NK-92 (cell line): ENCODE results near the gene CDKN2AIP.
"Not testable (repeated sequence)": the region's sequence is repeated elsewhere in the genome, so short reads cannot be mapped to it uniquely, and the experiment has no call there.

Source experiments
- DNase-seq: peaks from one replicate; lab custom pipeline; 2025; ENCODE audit not compliant: unreplicated experiment; lab: John Stamatoyannopoulos, UW

Gene CDKN2AIP

DNA sequence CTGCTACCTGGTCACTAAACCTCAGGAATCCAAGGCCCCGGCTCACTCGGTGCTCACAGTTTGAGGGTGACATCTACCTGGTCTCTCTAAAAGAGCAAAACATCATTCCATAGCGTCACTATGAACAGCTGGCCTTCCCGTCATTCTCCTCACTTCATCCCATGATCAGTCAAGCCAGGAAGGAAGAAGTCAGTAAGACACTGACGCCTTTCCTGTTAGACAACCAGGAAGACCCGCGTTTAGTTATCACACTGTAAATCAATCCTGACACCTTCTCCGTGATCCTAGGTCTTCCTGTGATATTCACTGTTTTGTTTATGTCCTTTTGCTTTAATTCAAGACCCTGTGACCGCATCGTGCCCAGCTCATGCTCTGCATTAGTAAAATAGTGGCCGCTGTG lies 31.6 kb upstream of the CDKN2AIP start:
- DNase-seq = no peak

DNA sequence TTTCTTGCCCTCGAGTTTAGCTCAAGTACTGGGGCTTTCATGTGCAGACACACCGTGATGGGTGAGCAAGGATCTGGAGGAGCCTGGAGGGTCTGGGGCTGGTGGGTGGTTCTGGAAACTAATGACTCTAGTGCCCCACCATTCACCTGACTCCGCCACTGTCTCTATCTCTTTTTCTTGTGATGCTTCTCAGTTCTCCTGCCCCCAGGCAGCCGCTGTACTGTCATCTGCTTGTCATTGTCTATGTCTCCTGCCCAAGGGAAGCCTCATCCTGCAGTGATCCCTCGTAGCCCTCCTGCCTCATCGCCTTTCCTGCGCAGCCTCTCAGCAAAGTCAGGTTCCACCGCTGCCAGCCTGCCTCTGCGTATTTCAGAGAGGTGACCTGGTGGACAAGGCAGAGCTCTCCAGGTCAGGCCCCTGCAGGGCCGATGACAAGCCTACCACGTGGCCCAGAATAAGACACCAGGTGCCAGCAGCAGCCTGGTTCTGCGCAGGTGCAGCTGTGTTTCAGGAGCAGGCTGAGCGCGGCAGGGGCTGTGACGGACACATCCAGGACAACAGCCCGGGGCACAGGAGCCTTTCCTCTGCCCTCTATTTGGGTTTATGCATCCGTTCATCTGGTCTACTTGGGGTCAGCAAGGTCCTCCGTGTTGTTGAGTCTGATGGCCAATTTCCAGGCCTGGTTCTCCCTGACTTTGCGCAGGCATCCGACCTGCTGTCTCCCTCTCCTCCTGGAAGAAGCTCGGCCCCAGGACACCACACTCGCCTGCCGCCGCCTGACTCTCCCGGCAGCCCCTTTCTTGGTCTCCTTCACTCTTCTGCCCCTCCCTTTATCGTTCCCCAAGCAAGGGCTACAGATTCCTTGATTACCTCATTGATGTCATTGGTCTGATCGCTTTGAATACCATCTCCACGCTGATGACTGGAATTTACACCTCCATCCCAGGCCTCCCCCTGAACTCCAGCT lies 30.9 kb upstream of the CDKN2AIP start:
- no peak for DNase-seq

DNA sequence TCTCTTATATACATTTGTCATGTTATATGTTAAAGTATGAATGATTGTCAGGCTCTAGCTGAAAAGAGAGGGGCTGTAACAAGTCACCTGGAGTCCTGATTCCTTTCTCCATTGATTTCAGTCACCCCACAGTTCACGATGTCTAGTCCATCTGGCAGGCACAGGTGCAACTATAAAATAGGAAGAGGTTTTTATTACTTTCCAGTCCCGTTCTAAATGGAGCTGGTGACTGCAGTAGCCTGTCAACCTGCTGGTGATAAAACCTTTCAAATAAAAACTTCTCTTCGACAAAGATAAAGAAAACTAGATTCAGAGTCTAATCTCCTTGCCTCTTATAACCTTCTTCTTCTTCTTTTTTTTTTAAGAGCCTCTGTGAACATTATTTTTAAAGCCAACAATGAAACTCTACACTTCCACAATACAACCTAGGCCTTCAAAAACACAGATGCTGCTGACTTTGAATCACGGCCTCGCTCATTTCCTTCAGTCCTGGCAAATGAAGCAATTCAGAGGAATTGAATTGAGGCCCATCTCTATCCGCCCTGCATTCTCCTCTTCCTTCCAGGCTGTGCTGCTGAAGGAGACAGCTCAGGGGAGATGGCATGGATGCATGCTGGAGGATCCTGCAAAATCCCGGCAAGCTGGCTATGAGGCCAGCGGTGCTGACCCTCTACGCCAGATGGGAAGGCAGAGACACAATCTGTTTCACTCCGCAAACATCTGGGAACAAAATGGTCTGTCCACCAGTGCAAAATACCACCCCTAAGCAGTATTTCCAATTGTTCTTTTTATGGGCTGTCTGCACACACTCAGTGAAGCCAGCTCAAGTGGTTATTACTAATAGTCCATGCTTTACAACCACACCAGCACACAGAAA lies 27.3 kb upstream of the CDKN2AIP start:
- no peak for DNase-seq

DNA sequence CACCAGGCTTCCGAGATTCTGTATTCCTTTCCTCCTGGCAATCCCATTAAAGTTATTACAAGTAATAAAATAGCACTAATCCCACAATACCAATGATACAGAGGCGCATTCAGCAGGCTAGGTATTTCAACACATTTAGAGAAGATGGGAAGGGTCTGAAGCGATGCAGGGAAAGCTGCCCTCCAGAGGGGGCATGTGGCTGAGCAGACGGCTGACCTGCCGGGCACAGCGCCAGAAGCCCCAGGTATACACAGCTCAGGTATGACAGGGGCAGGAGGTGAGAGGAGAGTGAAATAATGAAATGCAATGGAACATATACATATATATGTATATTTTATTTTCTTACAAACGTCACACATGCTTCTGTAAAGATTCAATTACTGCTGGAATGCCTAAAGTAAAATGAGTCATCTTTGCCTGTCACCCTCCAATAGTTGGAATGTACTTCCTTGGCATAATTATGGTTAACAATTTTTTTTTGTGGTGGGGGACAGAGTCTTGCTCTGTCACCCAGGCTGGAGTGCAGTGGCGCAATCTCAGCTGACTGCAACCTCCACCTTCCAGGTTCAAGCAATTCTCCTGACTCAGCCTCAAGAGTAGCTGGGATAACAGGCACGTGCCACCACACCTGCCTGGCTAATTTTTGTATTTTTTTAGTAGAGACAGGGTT lies 21.3 kb upstream of the CDKN2AIP start:
- DNase-seq = no peak

DNA sequence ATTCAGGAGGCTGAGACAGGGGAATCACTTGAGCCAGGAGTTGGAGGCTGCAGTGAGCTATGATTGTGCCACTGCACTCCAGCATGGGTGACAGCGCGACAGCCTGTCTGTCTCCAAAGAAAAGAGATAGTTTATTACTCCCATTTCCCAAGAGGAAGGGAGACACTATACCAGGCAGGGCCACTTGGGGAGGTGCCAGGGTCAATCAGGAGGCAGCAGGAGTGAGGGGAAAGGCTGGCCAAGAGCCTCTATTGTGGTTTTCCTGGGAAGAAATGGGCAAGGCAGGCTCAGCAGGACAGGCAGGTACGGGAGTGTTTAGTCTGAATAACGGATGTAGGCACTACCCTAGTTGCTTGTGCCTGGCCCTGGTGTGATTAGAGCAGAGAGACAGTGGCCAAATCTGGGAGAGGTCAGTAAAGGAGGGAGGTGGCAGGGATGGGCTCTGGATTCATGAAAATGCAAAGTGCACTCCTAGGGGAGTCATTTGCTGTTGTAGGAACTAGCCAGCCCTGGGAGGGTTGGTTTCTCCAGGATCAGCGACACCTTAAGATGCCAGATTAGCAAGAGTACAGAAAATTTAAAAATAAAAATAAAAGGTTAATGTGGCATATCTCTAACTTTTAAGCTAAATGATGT lies 20.2 kb upstream of the CDKN2AIP start:
- DNase-seq = no peak

DNA sequence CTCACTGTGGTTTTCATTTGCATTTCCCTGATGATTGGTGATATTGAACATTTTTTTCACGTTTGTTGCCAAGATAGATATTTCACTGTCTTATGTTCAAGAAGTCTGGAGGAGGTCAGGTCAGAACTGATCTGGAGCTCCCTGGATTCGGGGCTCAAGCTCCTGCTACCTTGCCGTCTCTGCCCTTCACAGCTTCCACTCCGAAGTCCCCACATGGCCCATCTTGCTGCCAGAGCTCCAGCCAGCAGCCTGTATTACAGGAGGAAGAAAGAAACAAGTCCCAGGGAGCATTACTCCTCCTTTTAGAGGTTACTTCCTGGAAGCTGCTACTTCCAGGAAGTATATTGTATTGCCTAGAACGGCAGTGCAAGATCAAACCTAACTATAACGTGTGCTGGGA lies 17.9 kb upstream of the CDKN2AIP start:
- DNase-seq = no peak

DNA sequence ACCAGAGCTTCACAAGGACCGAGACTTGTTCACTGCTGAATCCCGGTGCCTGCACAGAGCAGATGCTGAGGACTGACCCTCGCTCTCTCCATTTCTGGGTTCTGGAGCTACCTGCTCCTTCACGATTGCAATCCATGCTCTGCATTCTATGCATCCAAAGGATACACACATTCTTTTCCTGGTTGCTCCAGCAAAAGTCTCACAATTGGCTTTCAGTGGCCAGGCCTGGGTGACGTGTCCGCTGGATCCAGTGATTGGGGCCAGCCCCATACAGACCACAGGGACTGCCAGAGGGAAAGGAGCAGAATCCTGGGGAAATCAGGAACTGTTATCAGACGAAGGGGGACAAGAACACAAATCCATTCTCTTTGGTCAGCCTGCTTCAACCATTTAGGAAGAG lies 14.9 kb upstream of the CDKN2AIP start:
- no peak for DNase-seq

DNA sequence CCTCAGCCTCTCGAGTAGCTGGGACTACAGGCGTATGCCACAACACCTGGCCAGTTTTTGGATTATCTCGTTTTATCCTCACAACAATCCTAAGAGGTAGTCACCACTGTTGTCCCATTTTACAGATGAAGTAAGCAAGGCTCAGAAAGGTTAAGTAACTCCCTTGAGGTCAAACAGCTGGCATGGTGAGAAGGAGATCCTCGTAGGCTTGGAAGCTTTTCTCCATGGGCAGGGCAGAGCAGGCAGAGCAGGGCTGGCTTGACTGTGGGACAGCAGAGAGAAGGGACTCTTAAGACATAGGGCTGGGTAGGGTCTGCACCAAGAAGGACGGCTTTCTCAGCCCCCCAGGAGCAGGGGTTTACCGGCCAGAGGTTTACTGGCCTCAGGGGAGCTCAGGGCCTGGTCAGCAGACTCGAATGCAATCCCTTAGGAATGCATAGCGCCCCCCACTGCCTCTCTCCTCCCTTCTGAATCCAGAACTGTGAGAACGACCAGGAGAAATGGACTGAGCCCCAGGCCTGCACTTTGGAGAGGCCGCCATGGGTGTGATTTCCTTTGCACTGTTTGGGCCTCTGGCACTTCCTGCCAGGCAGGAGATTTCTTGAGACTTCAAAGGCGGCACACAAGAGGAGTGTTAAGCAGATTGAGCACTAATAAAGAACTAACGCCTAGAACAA lies 14.0 kb upstream of the CDKN2AIP start:
- DNase-seq = no peak

DNA sequence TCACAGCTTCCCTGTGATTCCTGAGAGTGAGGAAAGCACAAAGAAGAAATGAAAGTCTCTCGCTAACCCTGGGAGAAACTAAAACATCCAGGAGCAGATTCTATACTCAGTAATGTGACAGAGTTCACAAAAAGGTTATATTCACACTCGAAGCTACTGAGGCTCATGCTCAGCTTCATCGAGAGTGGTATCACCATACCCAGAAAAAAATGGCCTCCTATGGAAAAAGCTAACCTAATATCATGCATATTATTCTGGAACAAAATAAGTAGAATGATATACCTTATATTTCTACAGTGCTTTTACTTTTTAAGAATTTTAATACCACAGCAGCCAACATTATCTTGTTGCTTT lies 13.5 kb upstream of the CDKN2AIP start:
- DNase-seq = no peak

DNA sequence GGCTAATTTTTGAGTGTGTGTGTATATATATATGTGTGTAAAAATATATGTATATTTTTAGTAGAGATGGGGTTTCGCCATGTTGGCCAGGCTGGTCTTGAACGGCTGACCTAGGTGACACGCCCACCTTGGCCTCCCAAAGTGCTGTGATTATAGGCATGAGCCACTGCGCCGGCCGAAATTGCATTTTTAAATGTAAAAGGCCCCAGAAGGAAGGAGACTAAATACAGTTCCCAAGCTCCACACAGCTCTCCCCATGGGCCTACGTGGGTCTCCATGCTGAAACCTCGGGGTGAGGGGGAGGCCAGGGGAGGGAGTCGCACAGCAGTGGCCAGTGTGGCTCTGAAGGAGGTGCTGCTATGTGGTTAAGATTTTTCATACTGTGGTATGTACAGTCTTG lies 12.8 kb upstream of the CDKN2AIP start:
- DNase-seq = no peak

DNA sequence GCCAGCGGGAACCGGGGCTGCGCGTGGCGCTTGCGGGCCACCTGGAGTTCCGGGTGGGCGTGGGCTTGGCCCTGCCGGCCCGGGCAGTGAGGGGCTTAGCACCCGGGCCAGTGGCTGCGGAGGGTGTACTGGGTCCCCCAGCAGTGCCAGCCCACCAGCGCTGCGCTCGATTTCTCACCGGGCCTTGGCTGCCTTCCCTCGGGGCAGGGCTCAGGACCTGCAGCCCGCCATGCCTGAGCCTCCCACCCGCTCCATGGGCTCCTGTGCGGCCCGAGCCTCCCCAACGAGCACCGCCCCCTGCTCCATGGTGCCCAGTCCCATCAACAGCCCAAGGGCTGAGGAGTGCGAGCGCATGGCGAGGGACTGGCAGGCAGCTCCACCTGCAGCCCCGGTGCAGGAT lies 11.3 kb upstream of the CDKN2AIP start:
- DNase-seq = not testable (repeated sequence)

DNA sequence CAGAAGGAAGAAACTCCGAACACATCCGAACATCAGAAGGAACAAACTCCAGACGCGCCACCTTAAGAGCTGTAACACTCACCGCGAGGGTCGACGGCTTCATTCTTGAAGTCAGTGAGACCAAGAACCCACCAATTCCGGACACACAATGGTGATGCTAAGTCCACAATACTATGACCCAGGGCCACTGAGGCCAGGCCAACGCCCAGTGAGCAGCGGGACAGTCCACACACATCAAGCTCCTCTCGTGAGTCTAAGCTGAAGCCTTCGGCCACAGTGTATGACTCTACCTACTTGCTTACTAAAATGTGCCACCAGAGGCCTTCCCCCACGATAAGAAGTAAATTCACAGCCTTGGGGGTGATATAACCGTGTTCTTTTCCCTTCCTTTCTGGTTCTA lies 10.2 kb upstream of the CDKN2AIP start:
- no peak for DNase-seq

DNA sequence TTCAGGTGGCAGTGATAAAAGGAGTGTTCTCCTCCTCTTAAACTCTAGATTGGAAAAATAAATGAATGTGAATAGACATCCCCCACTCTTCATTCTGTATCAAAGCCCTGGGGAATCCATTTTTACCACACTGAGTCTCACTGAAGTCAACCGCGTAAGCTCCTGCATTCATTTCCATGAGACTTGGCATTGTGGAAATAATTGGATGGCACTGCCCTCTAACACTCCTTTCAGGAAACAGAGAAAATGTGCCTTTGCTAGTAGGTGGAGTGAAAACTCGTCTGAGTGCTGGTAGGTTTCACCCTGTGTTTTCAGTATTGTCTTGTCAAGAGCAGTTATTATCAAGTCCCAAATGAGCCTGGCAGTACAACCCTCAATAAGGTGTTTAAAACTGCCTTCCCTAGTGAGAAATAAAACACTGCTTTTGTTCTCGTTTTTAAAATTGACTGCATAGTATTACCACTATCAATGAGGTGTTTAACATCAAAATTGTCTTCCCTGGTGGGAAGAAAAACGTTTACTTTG lies 9.7 kb upstream of the CDKN2AIP start:
- no peak for DNase-seq

DNA sequence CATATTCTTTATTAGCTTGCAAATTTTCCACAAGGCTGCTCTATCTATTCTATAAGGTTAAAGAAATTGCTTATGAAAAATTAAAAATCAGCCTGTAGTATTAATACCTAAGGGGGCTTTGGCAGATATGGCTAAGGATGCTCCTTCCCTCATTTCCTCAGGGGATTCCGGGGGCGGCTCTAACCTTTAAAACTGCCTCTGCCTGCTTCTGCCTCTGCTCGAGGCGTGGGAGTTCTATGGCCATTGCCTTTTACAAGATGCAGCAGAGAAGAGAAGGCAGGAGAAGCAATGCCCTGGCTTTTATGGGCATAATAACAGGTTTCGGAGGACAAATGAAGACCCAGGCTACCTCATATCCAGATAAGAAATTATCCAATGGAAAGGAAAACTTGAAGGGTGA lies 8.6 kb upstream of the CDKN2AIP start:
- DNase-seq = no peak

DNA sequence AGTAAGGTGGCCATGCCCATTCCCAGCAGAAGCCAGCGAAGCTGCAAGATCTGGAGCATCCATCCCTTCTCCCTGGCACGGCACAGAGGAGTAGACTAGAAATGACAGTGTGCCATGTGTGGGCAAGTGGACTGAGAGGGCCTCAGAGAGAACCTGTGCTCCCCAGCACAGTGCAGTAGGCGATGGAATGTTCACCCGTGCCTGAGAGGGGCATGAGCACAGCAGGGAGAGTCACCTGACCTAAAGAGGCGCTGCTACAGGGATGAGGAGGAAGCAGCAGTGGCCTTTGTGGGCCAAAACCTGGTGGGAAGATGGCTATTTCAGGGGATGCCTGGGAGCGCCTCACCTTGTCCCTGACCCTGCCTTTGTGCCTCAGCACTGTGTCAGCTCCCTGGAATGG lies 8.0 kb upstream of the CDKN2AIP start:
- DNase-seq = no peak

DNA sequence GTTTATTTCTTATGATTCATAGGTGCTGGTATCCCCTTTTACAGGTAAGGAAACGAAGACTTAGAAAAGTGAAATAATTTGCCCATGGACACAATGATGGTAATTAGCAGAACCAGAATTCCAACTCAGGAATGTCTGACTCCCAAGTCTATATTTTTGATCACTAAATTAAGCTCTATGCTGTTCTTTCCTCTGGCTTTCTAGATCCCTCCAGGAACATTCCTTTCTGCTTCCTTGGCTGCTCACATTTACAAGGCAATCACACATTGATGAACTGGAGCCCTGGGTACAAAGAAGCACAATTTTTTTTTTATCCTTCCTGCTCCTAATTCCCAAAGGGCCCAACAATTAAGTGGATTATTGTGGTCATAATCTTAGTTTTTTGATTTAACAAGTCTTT lies 7.0 kb upstream of the CDKN2AIP start:
- DNase-seq = no peak

DNA sequence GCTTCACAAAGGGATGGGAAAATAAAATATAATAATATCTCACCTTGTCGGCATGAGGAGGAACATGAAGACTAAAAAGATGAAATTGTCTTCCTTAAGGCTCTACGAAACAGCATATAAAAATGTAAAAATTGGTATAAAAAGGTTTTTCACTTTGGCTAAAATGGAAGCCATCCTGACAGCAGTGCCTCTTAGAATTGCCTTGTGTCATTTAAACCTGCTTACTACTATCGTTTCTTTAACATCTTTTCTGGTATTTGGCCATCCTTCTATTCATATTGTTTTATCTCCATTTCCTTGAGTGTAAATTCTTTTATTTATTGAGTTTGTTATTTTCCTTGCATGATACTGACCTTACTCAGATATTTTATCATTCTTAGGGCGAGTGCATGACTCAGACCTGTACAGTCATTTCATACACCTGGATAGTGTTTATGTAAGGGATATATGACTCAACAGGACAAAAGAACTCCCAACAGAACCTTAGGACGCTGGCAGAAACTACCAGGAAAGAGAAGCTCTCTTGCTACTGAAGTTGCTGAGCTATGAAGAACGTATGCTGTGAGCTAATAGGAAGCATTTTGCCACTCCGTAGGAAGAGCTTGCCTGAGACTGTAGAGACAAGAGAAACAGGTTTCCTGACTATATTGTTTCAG lies 5.8 kb upstream of the CDKN2AIP start:
- no peak for DNase-seq

DNA sequence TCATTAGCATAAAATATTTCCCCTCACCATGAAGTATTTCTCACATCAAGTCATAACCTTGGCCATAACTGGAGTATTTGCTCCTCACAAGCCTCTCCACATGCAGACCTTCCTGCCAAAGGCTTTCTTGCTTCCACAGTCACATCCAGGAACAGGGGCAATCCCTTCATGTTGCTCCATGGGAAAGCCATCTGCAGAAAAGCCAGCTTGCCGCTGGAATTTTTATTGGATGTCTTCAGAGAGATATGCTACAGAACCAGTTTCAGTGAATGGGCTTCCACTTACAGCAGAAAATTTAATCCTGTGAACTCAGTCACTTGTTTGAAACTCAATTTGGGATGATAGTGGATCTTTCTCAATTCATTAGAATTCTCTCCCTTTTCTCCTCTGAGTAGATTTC lies 3.2 kb upstream of the CDKN2AIP start:
- DNase-seq = no peak

DNA sequence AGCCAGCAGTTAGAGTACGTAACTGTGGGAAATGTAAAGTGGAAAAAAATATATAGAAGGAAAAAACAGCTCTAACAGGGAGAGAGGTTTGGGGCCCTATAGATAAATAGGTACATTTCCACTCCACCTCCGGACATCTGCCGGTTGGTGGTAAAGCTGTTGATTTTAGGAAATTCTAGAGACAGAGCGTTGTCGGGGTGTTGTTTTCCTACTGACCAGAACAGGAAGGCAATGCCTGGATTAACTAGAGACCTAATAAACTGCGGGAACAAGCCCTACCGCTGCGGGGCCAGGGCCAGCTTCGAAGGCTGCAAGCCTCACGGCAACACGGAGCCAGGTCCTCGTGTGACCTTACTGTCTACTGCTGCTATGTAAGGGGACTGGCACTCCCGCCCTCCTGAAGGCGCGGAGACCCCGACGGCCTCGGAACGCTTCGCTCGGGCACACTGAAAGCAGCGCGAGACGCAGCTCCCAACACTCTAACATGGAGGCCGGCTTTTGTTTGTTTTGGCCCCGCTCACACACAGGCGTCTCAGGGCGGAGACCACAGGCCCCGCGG lies 702 bp upstream of the CDKN2AIP start:
- DNase-seq = no peak

DNA sequence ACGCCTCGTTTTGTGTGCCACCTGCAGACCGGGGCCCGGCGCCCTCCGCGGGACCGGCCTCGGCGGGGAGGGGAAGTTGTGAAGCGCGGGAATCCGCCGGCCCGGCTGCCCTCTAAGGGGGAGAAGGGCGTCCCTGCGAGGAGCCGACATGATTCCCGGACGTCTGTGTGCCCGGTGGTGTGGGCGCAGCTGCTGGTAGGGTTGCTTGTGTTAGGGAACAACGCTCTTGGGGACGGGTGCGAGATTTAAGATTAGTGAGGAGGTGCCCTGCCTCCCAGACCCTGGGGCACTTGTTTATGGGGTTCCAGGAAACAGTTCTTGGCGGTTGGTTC lies 627 bp downstream of the CDKN2AIP start:
- no peak for DNase-seq
